Measurements from ENCODE around the gene MRPS14. TPM values are rescaled to one million over a fixed set of nuclear protein-coding genes. Genes with fewer than 3 reads are reported as not detected.

The MRPS14 gene
- total and polyA plus RNA-seq, 2 donors (not counting 1 experiment from before 2014, with no cell fraction given), result 9.1 to 29.4 TPM

DNA sequence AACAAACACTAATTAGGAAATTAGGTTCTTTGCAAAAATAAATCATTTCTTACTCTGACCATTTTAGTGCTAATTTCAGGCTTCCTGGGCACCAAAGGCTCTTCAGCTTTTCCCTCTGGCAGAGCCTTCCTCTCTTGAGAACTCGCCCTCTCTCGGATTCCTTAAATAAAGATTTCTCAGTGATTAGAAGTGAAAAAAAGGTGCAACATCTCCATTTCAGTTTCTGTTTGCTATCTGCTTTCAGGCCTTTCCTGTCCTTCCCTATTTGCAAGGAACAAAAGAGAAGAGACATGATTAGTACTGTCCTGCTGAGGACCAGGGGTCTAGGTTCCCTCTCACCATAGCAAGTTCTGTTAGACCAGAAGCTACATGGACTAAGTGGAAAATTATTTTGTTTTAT is 51.3 kb downstream of the MRPS14 start:
- Histone ChIP-seq H3K27ac (ENCODE audit: low read length in 2 of 2) (no peak overlapping the region), H3K4me2 (replicated peaks; ENCODE audit: low read depth, low read length, poor library complexity, severe bottlenecking) (no peak overlapping the region), H3K36me3 (replicated peaks in 1 of 2; ENCODE audit: control extremely low read depth in 1 of 2, control insufficient read depth in 1 of 2, extremely low read depth in 1 of 2, insufficient read depth in 2 of 2, low read length in 1 of 2) (peaks cover 0 to 25% of the 10 kb centered on the region in 2 experiments), H3K9me3 (ENCODE audit: control extremely low read depth in 1 of 3, control insufficient read depth in 2 of 3, insufficient read depth in 1 of 3, low read length in 2 of 3) (no peaks in the 10 kb centered on the region), H3K9ac (ENCODE audit: low read length) (no peak overlapping the region), H2AFZ (ENCODE audit: insufficient read depth, low read depth, low read length, poor library complexity, severe bottlenecking) (no peak overlapping the region), H3K79me2 (ENCODE audit: control insufficient read depth, insufficient read depth, low read length) (no peaks in the 10 kb centered on the region), H3K4me3 (ENCODE audit: control extremely low read depth in 1 of 5, extremely low read depth in 1 of 5, insufficient read depth in 1 of 5, low read depth in 2 of 5, low read length in 4 of 5) (no peak overlapping the region), H3K4me1 (ENCODE audit: control insufficient read depth in 2 of 2, insufficient read depth in 2 of 2, low read length in 2 of 2) (peaks cover 29 to 32% of the 10 kb centered on the region in 2 donors), H3K27me3 (replicated peaks in 1 of 4; ENCODE audit: control extremely low read depth in 1 of 4, control insufficient read depth in 3 of 4, insufficient read depth in 4 of 4, low read length in 3 of 4) (no peaks in the 10 kb centered on the region), H4K20me1 (ENCODE audit: control insufficient read depth, insufficient read depth, low read length, poor library complexity, severe bottlenecking) (no peaks in the 10 kb centered on the region)
- WGBS (ENCODE audit: insufficient coverage), result no CpG with 5 or more reads among the region's 2 CpGs
- H3K4me1 Mint-ChIP-seq, result peaks cover 32% of the 10 kb centered on the region
- peak overlapping the region; percentile 1 for H3K27ac Mint-ChIP-seq
- no peaks in the 10 kb centered on the region for H3K9me3 Mint-ChIP-seq (ENCODE audit: insufficient read depth)
- H3K27me3 Mint-ChIP-seq, result no peaks in the 10 kb centered on the region
- intact Hi-C loops (cut with micrococcal nuclease), result no loop called here
- no peak for DNase-seq
- POLR2A ChIA-PET, result no interaction called here
- no peak overlapping the region for H3K4me3 Mint-ChIP-seq
- no peak for ATAC-seq (ENCODE audit: low read depth)
- no peak for TF ChIP-seq CTCF (IDR thresholded peaks at IDR 0.05)
- no peak for TF ChIP-seq EZH2 (IDR thresholded peaks at IDR 0.05; ENCODE audit: borderline replicate concordance, insufficient read depth, low read depth, low read length, poor library complexity, severe bottlenecking)
- CTCF ChIA-PET, result interaction anchor here (0.9 to 1.5 kb wide), 2 partner anchors 12 to 200 kb away, joined by 3 to 9 read pairs; no protein-coding TSS in a partner anchor

GRCh38 chr1:174971466-174971865 is 51.8 kb downstream of the MRPS14 start:
- H3K9ac ChIP-seq (ENCODE audit: low read length), result no peak overlapping the region
- Mint-ChIP-seq H3K4me3 (no peak overlapping the region), H3K4me1 (peaks cover 33% of the 10 kb centered on the region), H3K27ac (peak overlapping the region; percentile 57), H3K9me3 (ENCODE audit: insufficient read depth) (no peaks in the 10 kb centered on the region), H3K27me3 (no peaks in the 10 kb centered on the region)
- intact Hi-C loops (cut with micrococcal nuclease), result no loop called here
- H3K36me3 ChIP-seq (replicated peaks in 1 of 2; ENCODE audit: control extremely low read depth in 1 of 2, control insufficient read depth in 1 of 2, extremely low read depth in 1 of 2, insufficient read depth in 2 of 2, low read length in 1 of 2), result peaks cover 0 to 25% of the 10 kb centered on the region in 2 experiments
- H4K20me1 ChIP-seq (ENCODE audit: control insufficient read depth, insufficient read depth, low read length, poor library complexity, severe bottlenecking), result no peaks in the 10 kb centered on the region
- no peak for TF ChIP-seq EZH2 (IDR thresholded peaks at IDR 0.05; ENCODE audit: borderline replicate concordance, insufficient read depth, low read depth, low read length, poor library complexity, severe bottlenecking)
- no peak for TF ChIP-seq CTCF (IDR thresholded peaks at IDR 0.05)
- no peaks in the 10 kb centered on the region for H3K9me3 ChIP-seq (ENCODE audit: control extremely low read depth in 1 of 3, control insufficient read depth in 2 of 3, insufficient read depth in 1 of 3, low read length in 2 of 3)
- CTCF ChIA-PET, result interaction anchor here (0.6 to 0.9 kb wide), 2 partner anchors 168 to 200 kb away, joined by 3 read pairs; no protein-coding TSS in a partner anchor
- no peak for ATAC-seq (ENCODE audit: low read depth)
- no peak overlapping the region for H2AFZ ChIP-seq (ENCODE audit: insufficient read depth, low read depth, low read length, poor library complexity, severe bottlenecking)
- H3K79me2 ChIP-seq (ENCODE audit: control insufficient read depth, insufficient read depth, low read length), result no peaks in the 10 kb centered on the region
- POLR2A ChIA-PET, result no interaction called here
- no peak for DNase-seq
- no peak overlapping the region for H3K4me2 ChIP-seq (replicated peaks; ENCODE audit: low read depth, low read length, poor library complexity, severe bottlenecking)
- no peak overlapping the region for H3K27ac ChIP-seq (ENCODE audit: low read length in 2 of 2)
- no peak overlapping the region for H3K4me3 ChIP-seq (ENCODE audit: control extremely low read depth in 1 of 5, extremely low read depth in 1 of 5, insufficient read depth in 1 of 5, low read depth in 2 of 5, low read length in 4 of 5)
- no peaks in the 10 kb centered on the region for H3K27me3 ChIP-seq (replicated peaks in 1 of 4; ENCODE audit: control extremely low read depth in 1 of 4, control insufficient read depth in 3 of 4, insufficient read depth in 4 of 4, low read length in 3 of 4)
- peaks cover 30 to 32% of the 10 kb centered on the region in 2 donors for H3K4me1 ChIP-seq (ENCODE audit: control insufficient read depth in 2 of 2, insufficient read depth in 2 of 2, low read length in 2 of 2)

Measured in B cell (primary cell).